SK-N-DZ (cell line): Measurements from ENCODE around the gene POM121L2.

Experiments
- DNase-seq: peaks from one replicate; pipeline ENCODE4 v3.0.0-alpha.2; 2015; ENCODE audit warnings: low spot score

Gene POM121L2

GRCh38 chr6:27260369-27260768 lies 51.7 kb downstream of the POM121L2 start:
- no peak for DNase-seq
